KOPT-K1 (cell line): ENCODE measurements around the gene METTL3.

Experiments used
- H3K27ac ChIP-seq: fragments of 200-600 bp; sonication (generic); 2 replicates; pipeline ENCODE4 v1.5.1; 2016; ENCODE audit warnings: antibody characterized with exemption, mild to moderate bottlenecking, low read depth, low read length; ENCODE audit not compliant: poor library complexity, severe bottlenecking
- H3K36me3 ChIP-seq: fragments of 200-600 bp; sonication (generic); 2 replicates; pipeline ENCODE4 v1.5.1; 2017; ENCODE audit warnings: antibody characterized with exemption, mild to moderate bottlenecking, low read length, moderate library complexity; ENCODE audit not compliant: insufficient read depth
- H3K9me3 ChIP-seq: fragments of 200-600 bp; sonication (generic); 2 replicates; pipeline ENCODE4 v1.5.1; 2017; ENCODE audit warnings: antibody characterized with exemption, low read length, mild to moderate bottlenecking; ENCODE audit not compliant: insufficient read depth, poor library complexity, severe bottlenecking

METTL3 gene

GRCh38 chr14:21509432-21510143 is 1.6 kb downstream of the METTL3 start:
- Histone ChIP-seq H3K36me3 (peaks cover 20% of the 10 kb centered on the region), H3K9me3 (no peaks in the 10 kb centered on the region), H3K27ac (peak overlapping the region; percentile 88)

GRCh38 chr14:21506557-21506956 is 4.6 kb downstream of the METTL3 start:
- H3K9me3 ChIP-seq: no peaks in the 10 kb centered on the region
- peaks cover 48% of the 10 kb centered on the region for H3K36me3 ChIP-seq
- H3K27ac ChIP-seq: no peak overlapping the region

GRCh38 chr14:21505012-21505553 is 6.1 kb downstream of the METTL3 start:
- H3K36me3 ChIP-seq: peaks cover 63% of the 10 kb centered on the region
- H3K27ac ChIP-seq: peak overlapping the region; percentile 44

GRCh38 chr14:21503376-21503775 is 7.8 kb downstream of the METTL3 start:
- no peaks in the 10 kb centered on the region for H3K9me3 ChIP-seq
- no peak overlapping the region for H3K27ac ChIP-seq
- peaks cover 78% of the 10 kb centered on the region for H3K36me3 ChIP-seq

More at GRCh38 chr14:21505012-21505553, 6.1 kb downstream of the METTL3 start:
- H3K9me3 ChIP-seq: no peaks in the 10 kb centered on the region

GRCh38 chr14:21501568-21501967 is 9.6 kb downstream of the METTL3 start:
- H3K27ac ChIP-seq: no peak overlapping the region
- H3K9me3 ChIP-seq: no peaks in the 10 kb centered on the region
- peaks cover 82% of the 10 kb centered on the region for H3K36me3 ChIP-seq

GRCh38 chr14:21498540-21499526 is 12.3 kb downstream of the METTL3 start:
- H3K27ac ChIP-seq: no peak overlapping the region

GRCh38 chr14:21496453-21496852 is 14.7 kb downstream of the METTL3 start:
- Histone ChIP-seq H3K27ac (no peak overlapping the region), H3K9me3 (no peaks in the 10 kb centered on the region), H3K36me3 (peaks cover 98% of the 10 kb centered on the region)

More at GRCh38 chr14:21498540-21499526, 12.3 kb downstream of the METTL3 start:
- Histone ChIP-seq H3K36me3 (peaks cover 96% of the 10 kb centered on the region), H3K9me3 (no peaks in the 10 kb centered on the region)

- Histone ChIP-seq H3K27ac (no peak overlapping the region), H3K36me3 (peaks cover 98% of the 10 kb centered on the region), H3K9me3 (no peaks in the 10 kb centered on the region)
Measured at GRCh38 chr14:21494902-21495762, 16.0 kb downstream of the METTL3 start.

- H3K27ac ChIP-seq: no peak overlapping the region
- peaks cover 54% of the 10 kb centered on the region for H3K36me3 ChIP-seq
Measured at GRCh38 chr14:21486640-21487087, 24.5 kb downstream of the METTL3 start.

GRCh38 chr14:21476925-21477681 is 34.0 kb downstream of the METTL3 start, which contains the start of the genes RAB2B and TOX4:
TSS of gene RAB2B (minus strand) at chr14:21476959. CDS start at chr14:21476872, 87 bp downstream.
TSS of gene TOX4 (plus strand) at chr14:21477195. CDS start at chr14:21477279, 84 bp downstream.
- Histone ChIP-seq H3K36me3 (peaks cover 38% of the 10 kb centered on the region), H3K9me3 (no peaks in the 10 kb centered on the region), H3K27ac (peak within 1 kb of the TSS; percentile 60)

More at GRCh38 chr14:21486640-21487087, 24.5 kb downstream of the METTL3 start:
- H3K9me3 ChIP-seq: no peaks in the 10 kb centered on the region

GRCh38 chr14:21476523-21476924 is 34.6 kb downstream of the METTL3 start:
- H3K36me3 ChIP-seq: peaks cover 32% of the 10 kb centered on the region
- H3K9me3 ChIP-seq: no peaks in the 10 kb centered on the region
- peak overlapping the region; percentile 60 for H3K27ac ChIP-seq

- H3K36me3 ChIP-seq: peaks cover 30% of the 10 kb centered on the region
Measured at GRCh38 chr14:21475767-21476522, 35.2 kb downstream of the METTL3 start.

GRCh38 chr14:21467616-21468015 is 43.5 kb downstream of the METTL3 start:
- Histone ChIP-seq H3K27ac (no peak overlapping the region), H3K36me3 (peaks cover 73% of the 10 kb centered on the region), H3K9me3 (no peaks in the 10 kb centered on the region)

More at GRCh38 chr14:21475767-21476522, 35.2 kb downstream of the METTL3 start:
- Histone ChIP-seq H3K27ac (peak overlapping the region; percentile 60), H3K9me3 (no peaks in the 10 kb centered on the region)
